Panc1 (cell line): Measurements from ENCODE around the gene PIK3CD. TPM values are rescaled to one million over a fixed set of nuclear protein-coding genes. Genes with fewer than 3 reads are reported as not detected.
A peak's percentile ranks its signal among the peaks of the same experiment; 100 is the strongest.

ENCODE experiments used
- ATAC-seq: fragments of 200-7000 bp; cut with Tn5 transposase; 2 replicates; pipeline ENCODE4 v1.9.1; 2020; ENCODE audit warnings: mild to moderate bottlenecking, moderate library complexity
- BruUV-seq: library from RNA; stranded (reverse); fragments of 400-500 nt; replicated peaks from 2 replicates; lab custom pipeline; 2021; lab: Mats Ljungman, UMichigan
- CTCF ChIA-PET: fragments of 300-600 bp; sonication (Branson Sonifier 250); formaldehyde crosslinking; loops from one replicate; lab custom pipeline; 2022; ENCODE audit warnings: antibody characterized with exemption; lab: Charles Lee
- POLR2A ChIA-PET: fragments of 300-600 bp; sonication (Branson Sonifier 250); formaldehyde crosslinking; loops from one replicate; lab custom pipeline; 2022; ENCODE audit warnings: antibody characterized with exemption; lab: Charles Lee
- DNase-seq: peaks from one replicate; pipeline ENCODE4 v3.0.0-alpha.2; 2010; ENCODE audit warnings: low read depth, low spot score
- H3K27ac ChIP-seq: 2 replicates; pipeline ENCODE4 v1.5.1; 2011; ENCODE audit warnings: mild to moderate bottlenecking, low read length, inconsistent platforms
- H3K27me3 ChIP-seq: fragments of 200-500 bp; sonication (Bioruptor generic); 2 replicates; pipeline ENCODE4 v1.6.0; 2014; ENCODE audit warnings: low read length, inconsistent platforms; ENCODE audit not compliant: control insufficient read depth, insufficient read depth
- H3K36me3 ChIP-seq: fragments of 200-500 bp; sonication (Bioruptor generic); 2 replicates; pipeline ENCODE4 v1.5.1; 2014; ENCODE audit warnings: inconsistent platforms, mild to moderate bottlenecking, low read length, moderate library complexity; ENCODE audit not compliant: control insufficient read depth, insufficient read depth
- H3K4me1 ChIP-seq: 2 replicates; pipeline ENCODE4 v1.5.1; 2011; ENCODE audit warnings: inconsistent platforms, mild to moderate bottlenecking, low read length, moderate library complexity; ENCODE audit not compliant: control insufficient read depth, insufficient read depth
- H3K4me3 ChIP-seq, 2 experiments: 2 replicates each; pipeline ENCODE4 v1.5.1; 2011 to 2012; ENCODE audit warnings: low read depth in 2 of 2, low read length in 2 of 2, mild to moderate bottlenecking in 2 of 2, inconsistent platforms in 1 of 2, moderate library complexity in 1 of 2
- H3K9me3 ChIP-seq: fragments of 200-500 bp; sonication (Bioruptor generic); 2 replicates; pipeline ENCODE4 v1.5.1; 2014; ENCODE audit warnings: low read depth, mild to moderate bottlenecking, inconsistent platforms, low read length, moderate library complexity; ENCODE audit not compliant: control insufficient read depth, insufficient read depth
- CTCF ChIP-seq: fragments of 450-650 bp; IDR thresholded peaks from 2 replicates; pipeline ENCODE4 v1.5.1; 2017; ENCODE audit warnings: mild to moderate bottlenecking
- POLR2AphosphoS5 ChIP-seq: IDR thresholded peaks from 2 replicates; pipeline ENCODE4 v1.6.1; 2012; ENCODE audit warnings: mild to moderate bottlenecking, low read depth, low read length, moderate library complexity
- REST ChIP-seq, 2 experiments: IDR thresholded peaks; 2 replicates each; pipeline ENCODE4 v1.6.1; 2011 to 2012; ENCODE audit warnings: low read depth in 2 of 2, control low read depth in 1 of 2, low read length in 1 of 2, mild to moderate bottlenecking in 1 of 2, moderate library complexity in 1 of 2; ENCODE audit not compliant: insufficient read depth in 1 of 2
- SIN3A ChIP-seq: IDR thresholded peaks from 2 replicates; pipeline ENCODE4 v1.6.1; 2012; ENCODE audit warnings: low read depth, mild to moderate bottlenecking, low read length, moderate library complexity, borderline replicate concordance; ENCODE audit not compliant: insufficient read depth
- TCF7L2 ChIP-seq: IDR thresholded peaks from 2 replicates; pipeline ENCODE4 v1.6.1; 2011; ENCODE audit warnings: mild to moderate bottlenecking, low read depth, low read length, inconsistent platforms
- in situ Hi-C: cut with HindIII; loops from 2 replicates; pipeline ENCODE4 v1.10.0; 2016; ENCODE audit warnings: low sequenced_read_pairs, low pct_unique_long_range_greater_than_20kb
- intact Hi-C: fragments of 100-400 bp; cut with micrococcal nuclease; formaldehyde crosslinking; loops from one replicate; pipeline ENCODE4 v1.10.0; 2022; ENCODE audit not compliant: unreplicated experiment
- total RNA-seq: library from RNA; stranded (reverse); gene quantifications from one replicate; pipeline ENCODE4 v1.2.1, GENCODE V29; 2021; ENCODE audit not compliant: unreplicated experiment

The PIK3CD gene
- total RNA-seq, 1 experiment from 2014 or later, result 12.5 TPM

- ChIA-PET POLR2A (interaction anchor here (0.6 kb wide), 2 partner anchors 13 to 160 kb away, joined by 3 to 5 read pairs; no protein-coding TSS in a partner anchor), CTCF (interaction anchor here (0.6 kb wide), 2 partner anchors 45 to 220 kb away, joined by 5 to 7 read pairs; no protein-coding TSS in a partner anchor)
- Histone ChIP-seq H3K9me3 (no peaks in the 10 kb centered on the region), H3K4me1 (peaks cover 3% of the 10 kb centered on the region; the same call in 1 of the 2 replicates), H3K36me3 (no peaks in the 10 kb centered on the region), H3K27ac (no peak overlapping the region), H3K27me3 (no peaks in the 10 kb centered on the region), H3K4me3 (no peak overlapping the region)
- no TSS peak for BruUV-seq
- intact Hi-C loops (no loop called here), in situ Hi-C loops (no loop called here)
- DNase-seq (peak; percentile 50), ATAC-seq (peak; percentile 68)
- TF ChIP-seq SIN3A (no peak), TCF7L2 (no peak), REST (IDR thresholded peaks at IDR 0.05; ENCODE audit: insufficient read depth in 1 of 2, low read depth in 2 of 2, low read length in 1 of 2) (no peak), CTCF (no peak), POLR2AphosphoS5 (no peak)
These were observed 20.0 kb downstream of the PIK3CD start for GRCh38 chr1:9671377-9672140.

GRCh38 chr1:9672444-9672843 lies 20.9 kb downstream of the PIK3CD start:
- POLR2A ChIA-PET, result no interaction called here
- Histone ChIP-seq H3K9me3 (no peaks in the 10 kb centered on the region), H3K4me3 (no peak overlapping the region), H3K27me3 (no peaks in the 10 kb centered on the region), H3K36me3 (no peaks in the 10 kb centered on the region), H3K4me1 (peaks cover 3% of the 10 kb centered on the region; the same call in 1 of the 2 replicates), H3K27ac (no peak overlapping the region)
- intact Hi-C loops, result no loop called here
- TF ChIP-seq CTCF, result no peak
- no peak for TF ChIP-seq REST (IDR thresholded peaks at IDR 0.05; ENCODE audit: insufficient read depth in 1 of 2, low read depth in 2 of 2, low read length in 1 of 2)
- TF ChIP-seq POLR2AphosphoS5, result no peak
- no peak for TF ChIP-seq TCF7L2
- TF ChIP-seq SIN3A, result no peak
- no peak for ATAC-seq
- DNase-seq, result no peak
- in situ Hi-C loops, result no loop called here
- BruUV-seq, result no TSS peak
- CTCF ChIA-PET, result interaction anchor here (0.6 to 0.7 kb wide), 2 partner anchors 44 to 46 kb away, joined by 5 to 7 read pairs; no protein-coding TSS in a partner anchor
